Body of pancreas (tissue), 4 donors: ENCODE results near the gene PPFIA1.

Experiments
- POLR2A ChIP-seq, 3 donors: fragments of 450-650 bp; IDR thresholded peaks; one replicate each; pipeline ENCODE4 v1.6.1; 2016; ENCODE audit warnings: antibody characterized with exemption in 3 of 3, mild to moderate bottlenecking in 2 of 3
- TF ChIP-seq, protein P1 (sequence below), 7 experiments: fragments of 450-650 bp in 4 of 7; fragments of 200-600 bp in 3 of 7; sonication (generic) in 3 of 7; IDR thresholded peaks; one replicate each; pipeline ENCODE4 v1.5.1; 2016 to 2019; ENCODE audit warnings: antibody characterized with exemption in 7 of 7

- TF ChIP-seq, protein P1, sequence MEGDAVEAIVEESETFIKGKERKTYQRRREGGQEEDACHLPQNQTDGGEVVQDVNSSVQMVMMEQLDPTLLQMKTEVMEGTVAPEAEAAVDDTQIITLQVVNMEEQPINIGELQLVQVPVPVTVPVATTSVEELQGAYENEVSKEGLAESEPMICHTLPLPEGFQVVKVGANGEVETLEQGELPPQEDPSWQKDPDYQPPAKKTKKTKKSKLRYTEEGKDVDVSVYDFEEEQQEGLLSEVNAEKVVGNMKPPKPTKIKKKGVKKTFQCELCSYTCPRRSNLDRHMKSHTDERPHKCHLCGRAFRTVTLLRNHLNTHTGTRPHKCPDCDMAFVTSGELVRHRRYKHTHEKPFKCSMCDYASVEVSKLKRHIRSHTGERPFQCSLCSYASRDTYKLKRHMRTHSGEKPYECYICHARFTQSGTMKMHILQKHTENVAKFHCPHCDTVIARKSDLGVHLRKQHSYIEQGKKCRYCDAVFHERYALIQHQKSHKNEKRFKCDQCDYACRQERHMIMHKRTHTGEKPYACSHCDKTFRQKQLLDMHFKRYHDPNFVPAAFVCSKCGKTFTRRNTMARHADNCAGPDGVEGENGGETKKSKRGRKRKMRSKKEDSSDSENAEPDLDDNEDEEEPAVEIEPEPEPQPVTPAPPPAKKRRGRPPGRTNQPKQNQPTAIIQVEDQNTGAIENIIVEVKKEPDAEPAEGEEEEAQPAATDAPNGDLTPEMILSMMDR (IDR thresholded peaks at IDR 0.05), result no peak
- TF ChIP-seq POLR2A (IDR thresholded peaks at IDR 0.05), result no peak
Observed at GRCh38 chr11:70411713-70412452, 141.4 kb downstream of the PPFIA1 start.
